Stimulated activated CD8-positive, alpha-beta memory T cell treated with anti-CD3 and anti-CD28 coated beads, Interleukin-4, amount 100 ng/mL, for 4 hours (primary cell): ENCODE data around the gene CGB8.

ENCODE experiments used
- DNase-seq, 2 donors: peaks; one replicate each; pipeline ENCODE4 v3.0.0-alpha.2; 2020; ENCODE audit warnings: low read depth in 2 of 2, low spot score in 1 of 2

CGB8 gene

GRCh38 chr19:49010453-49010852 lies 38.5 kb downstream of the CGB8 start:
- DNase-seq: no peak

- no peak for DNase-seq
Measured at GRCh38 chr19:49009828-49010227, 39.1 kb downstream of the CGB8 start.

- no peak for DNase-seq
Measured at GRCh38 chr19:49006905-49007304, 42.0 kb downstream of the CGB8 start.

- no peak for DNase-seq
Measured at GRCh38 chr19:49004964-49005614, 43.8 kb downstream of the CGB8 start.

GRCh38 chr19:49004133-49004532 lies 44.8 kb downstream of the CGB8 start:
- no peak for DNase-seq

- DNase-seq: peak in 1 of 2 donors; percentile 22
Measured at GRCh38 chr19:48999481-49000325, 49.2 kb downstream of the CGB8 start.

GRCh38 chr19:48997972-48998371 lies 50.9 kb downstream of the CGB8 start:
- DNase-seq: no peak
